ENCODE data around the gene TMEM205. TPM values are rescaled to one million over a fixed set of nuclear protein-coding genes. Genes with fewer than 3 reads are reported as not detected.

The TMEM205 gene
- 48.5 and 52.3 TPM in 2 replicates for total RNA-seq (2013; cell fraction: nucleolus; rRNA removed)
- total RNA-seq (2014; rRNA removed): 109 and 113 TPM in 2 replicates
- total RNA-seq (2014; rRNA removed; fragmentation: Illumina TruSeq; extraction: Trizol): 46.8 and 54.5 TPM in 2 replicates
- 67.5 and 75.2 TPM in 2 replicates for total RNA-seq (2021)
- 68.0 TPM for polyA plus RNA-seq (2011; ENCODE audit: low read depth)
- polyA plus RNA-seq (2011; rRNA removed): 48.2 and 86.1 TPM in 2 replicates
- polyA plus RNA-seq (2011; cell fraction: cytosol; rRNA removed): 255 and 312 TPM in 2 replicates
- polyA plus RNA-seq (2011; cell fraction: nucleus; rRNA removed): 112 and 121 TPM in 2 replicates
- polyA plus RNA-seq (2012): 61.9 and 69.9 TPM in 2 replicates
- 36.3 and 90.5 TPM in 2 replicates for polyA plus RNA-seq (2014; fragmentation: Illumina TruSeq; extraction: Trizol)
- polyA plus RNA-seq (2014; fragmentation: Nextera tagmentation; extraction: Ambion mirVana): 10 to 100 TPM; 27.8 to 39.4 TPM
- polyA plus RNA-seq (2014; rRNA removed): 118 and 120 TPM in 2 replicates
- polyA plus RNA-seq (2016; fragmentation: Nextera tagmentation; extraction: Ambion mirVana): 100 to 1,000 TPM; 133 to 144 TPM
- 66.4 and 93.5 TPM in 2 replicates for polyA minus RNA-seq (2011; rRNA and poly(A)+ RNA removed)
- 20.4 and 29.1 TPM in 2 replicates for polyA minus RNA-seq (2011; cell fraction: cytosol; rRNA and poly(A)+ RNA removed)
- 10.4 and 15.1 TPM in 2 replicates for polyA minus RNA-seq (2011; cell fraction: nucleus; rRNA and poly(A)+ RNA removed)
- percentile 82 among the genes with signal in this experiment for Bru-seq, nascent RNA
- BruChase-seq, experiment 1, labeled RNA remaining after a 6-hour chase: percentile 92 among the genes with signal in this experiment
- BruChase-seq, experiment 2, labeled RNA remaining after a 2-hour chase: percentile 86 among the genes with signal in this experiment
- long read RNA-seq, experiment 1, transcript TMEM205-210 (4 exons, 840 nt): minor isoform, 10 of 53 reads
- long read RNA-seq, experiment 1, transcript TMEM205-216 (4 exons, 792 nt): major isoform, 35 of 53 reads
- long read RNA-seq, experiment 1, partial matches to known transcripts: 0 of 53 reads
- long read RNA-seq, experiment 1, other reads (novel, unspliced or antisense): 4 of 53 reads
- long read RNA-seq, experiment 2, transcript TMEM205-216 (4 exons, 792 nt): major isoform, 28 of 42 reads
- long read RNA-seq, experiment 2, partial matches to known transcripts: 0 of 42 reads
- long read RNA-seq, experiment 2, other reads (novel, unspliced or antisense): 5 of 42 reads

GRCh38 chr19:11346104-11346940 lies at the start of gene TMEM205, which contains the start of gene CCDC159:
TSS of gene TMEM205 (minus strand) at chr19:11346268. CDS start at chr19:11345619, 649 bp downstream.
TSS of gene CCDC159 (plus strand) at chr19:11346519. CDS start at chr19:11346607, 88 bp downstream.
- H3K36me3 ChIP-seq (ENCODE audit: control insufficient read depth in 2 of 2, insufficient read depth in 2 of 2, low read length in 1 of 2): no peaks in the 10 kb centered on the region; a peak in 1 of 4 replicates
- WGBS (ENCODE audit: insufficient coverage, insufficient replicate concordance, low lambda C conversion rate, missing lambda C conversion rate): under 1% methylated on average over 50 of the region's 50 CpGs
- H3K4me2 ChIP-seq (ENCODE audit: control insufficient read depth, insufficient read depth): peak within 1 kb of the TSS; percentile 92
- peak; percentile 96 for ATAC-seq
- peak within 1 kb of the TSS; percentile 85 for H3K27ac ChIP-seq (ENCODE audit: control insufficient read depth, insufficient read depth)
- H4K20me1 ChIP-seq (ENCODE audit: control insufficient read depth, insufficient read depth): no peaks in the 10 kb centered on the region
- no peaks in the 10 kb centered on the region for H3K27me3 ChIP-seq (replicated peaks in 1 of 2; ENCODE audit: control insufficient read depth in 2 of 2, insufficient read depth in 2 of 2, low read length in 1 of 2)
- in situ Hi-C loops (cut with MboI) (no loop called here), intact Hi-C loops (cut with micrococcal nuclease; ENCODE audit: unreplicated experiment) (loop anchor here (2.0 kb wide), 1 partner anchor 28 kb away; the partner anchor contains the start of gene SWSAP1)
- H2AFZ ChIP-seq (ENCODE audit: control insufficient read depth, low read depth, low read length): peak within 1 kb of the TSS; percentile 88
- RAD21 ChIA-PET (ENCODE audit: unreplicated experiment): interaction anchor here (0.6 to 2.2 kb wide), 13 partner anchors 22 to 1226 kb away, joined by 3 to 20 read pairs (median 3); partner anchors contain the start of genes SWSAP1 and ZNF441
- CTCF ChIA-PET: interaction anchor here (0.7 to 2.3 kb wide), 17 partner anchors 9 to 136 kb away, joined by 3 to 12 read pairs (median 4); partner anchors contain the start of genes ODAD3, PRKCSH and SWSAP1
- POLR2A ChIA-PET: interaction anchor here (0.7 to 3.4 kb wide), 11 partner anchors 8 to 473 kb away, joined by 3 to 48 read pairs (median 5); partner anchors contain the start of gene SWSAP1
- SMC1A ChIA-PET (ENCODE audit: uncharacterized antibody, unreplicated experiment): interaction anchor here (0.7 to 2.9 kb wide), 10 partner anchors 13 to 362 kb away, joined by 3 to 28 read pairs (median 4); partner anchors contain the start of genes SWSAP1 and TSPAN16
- H3K79me2 ChIP-seq (ENCODE audit: control insufficient read depth, insufficient read depth, low read length): peaks cover 10% of the 10 kb centered on the region
- H3K4me3 ChIP-seq: peak within 1 kb of the TSS; percentile 95
- TSS peak; percentile 96 for BruUV-seq (replicated peaks)
- H3K9me3 ChIP-seq (replicated peaks; ENCODE audit: control insufficient read depth, insufficient read depth, low read length): peaks cover 5% of the 10 kb centered on the region; the same call in 2 of the 3 replicates
- FAIRE-seq: peak; percentile 99
- peak; percentile 97 for DNase-seq (ENCODE audit: low read depth, low spot score)
- peaks cover 11% of the 10 kb centered on the region for H3K4me1 ChIP-seq (ENCODE audit: control insufficient read depth, insufficient read depth, low read length)
- H3K9ac ChIP-seq (ENCODE audit: control insufficient read depth, insufficient read depth, low read length): peak within 1 kb of the TSS; percentile 79
- TF ChIP-seq GATAD2B (conservative IDR thresholded peaks at IDR 0.05; ENCODE audit: low read depth) (peak; percentile 70), TCF3 (IDR thresholded peaks at IDR 0.05; ENCODE audit: borderline replicate concordance, insufficient read depth, low read depth, low read length) (0 out of 2 replicates have a peak, but pooled peaks have one; percentile 56), STAT1 (conservative IDR thresholded peaks at IDR 0.05) (no peak), PBX3 (IDR thresholded peaks at IDR 0.05; ENCODE audit: insufficient replicate concordance, low read depth, low read length) (peak; percentile 42), NR2F1 (conservative IDR thresholded peaks at IDR 0.05) (no peak), BRCA1 (IDR thresholded peaks at IDR 0.05; ENCODE audit: low read depth, low read length) (no peak), BMI1 (IDR thresholded peaks at IDR 0.05; ENCODE audit: borderline replicate concordance) (no peak), MYB (IDR thresholded peaks at IDR 0.05; ENCODE audit: borderline replicate concordance, low read depth, low read length) (no peak), IRF4 (IDR thresholded peaks at IDR 0.05; ENCODE audit: low read depth, low read length) (no peak), FOXM1 (IDR thresholded peaks at IDR 0.05; ENCODE audit: low read depth, low read length) (no peak), KDM1A (IDR thresholded peaks at IDR 0.05; ENCODE audit: borderline replicate concordance) (no peak), WRNIP1 (IDR thresholded peaks at IDR 0.05; ENCODE audit: borderline replicate concordance, low read depth, low read length) (no peak), MAX (IDR thresholded peaks at IDR 0.05; ENCODE audit: low read depth, low read length) (no peak), RFX5 (IDR thresholded peaks at IDR 0.05; ENCODE audit: low read depth, low read length) (peak; percentile 54), MTA3 (IDR thresholded peaks at IDR 0.05; ENCODE audit: borderline replicate concordance, low read length) (no peak)
- TF ChIP-seq, protein P1, sequence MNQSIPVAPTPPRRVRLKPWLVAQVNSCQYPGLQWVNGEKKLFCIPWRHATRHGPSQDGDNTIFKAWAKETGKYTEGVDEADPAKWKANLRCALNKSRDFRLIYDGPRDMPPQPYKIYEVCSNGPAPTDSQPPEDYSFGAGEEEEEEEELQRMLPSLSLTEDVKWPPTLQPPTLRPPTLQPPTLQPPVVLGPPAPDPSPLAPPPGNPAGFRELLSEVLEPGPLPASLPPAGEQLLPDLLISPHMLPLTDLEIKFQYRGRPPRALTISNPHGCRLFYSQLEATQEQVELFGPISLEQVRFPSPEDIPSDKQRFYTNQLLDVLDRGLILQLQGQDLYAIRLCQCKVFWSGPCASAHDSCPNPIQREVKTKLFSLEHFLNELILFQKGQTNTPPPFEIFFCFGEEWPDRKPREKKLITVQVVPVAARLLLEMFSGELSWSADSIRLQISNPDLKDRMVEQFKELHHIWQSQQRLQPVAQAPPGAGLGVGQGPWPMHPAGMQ (IDR thresholded peaks at IDR 0.05; ENCODE audit: borderline replicate concordance): no peak
